GM06990 (cell line): ENCODE results near the gene ATP2C2.

Experiments
- DNase-seq: peaks from one replicate; pipeline ENCODE4 v3.0.0-alpha.2; 2011; ENCODE audit not compliant: insufficient read length; ENCODE audit errors: extremely low read depth
- H3K27me3 ChIP-seq: replicated peaks from 2 replicates; pipeline ENCODE4 v1.6.0; 2011; ENCODE audit warnings: low read length; ENCODE audit not compliant: control insufficient read depth, insufficient read depth
- H3K36me3 ChIP-seq: 2 replicates; pipeline ENCODE4 v1.5.1; 2011; ENCODE audit warnings: low read length; ENCODE audit not compliant: control insufficient read depth, insufficient read depth
- H3K4me3 ChIP-seq: replicated peaks from 2 replicates; pipeline ENCODE4 v1.5.1; 2011; ENCODE audit warnings: low read depth, mild to moderate bottlenecking, control low read depth, low read length
- TF ChIP-seq, protein P1 (sequence below): IDR thresholded peaks from 2 replicates; pipeline ENCODE4 v1.5.1; 2011; ENCODE audit warnings: low read length, control low read depth, mild to moderate bottlenecking, inconsistent platforms; ENCODE audit not compliant: insufficient read depth, poor library complexity, severe bottlenecking

ATP2C2 gene

DNA sequence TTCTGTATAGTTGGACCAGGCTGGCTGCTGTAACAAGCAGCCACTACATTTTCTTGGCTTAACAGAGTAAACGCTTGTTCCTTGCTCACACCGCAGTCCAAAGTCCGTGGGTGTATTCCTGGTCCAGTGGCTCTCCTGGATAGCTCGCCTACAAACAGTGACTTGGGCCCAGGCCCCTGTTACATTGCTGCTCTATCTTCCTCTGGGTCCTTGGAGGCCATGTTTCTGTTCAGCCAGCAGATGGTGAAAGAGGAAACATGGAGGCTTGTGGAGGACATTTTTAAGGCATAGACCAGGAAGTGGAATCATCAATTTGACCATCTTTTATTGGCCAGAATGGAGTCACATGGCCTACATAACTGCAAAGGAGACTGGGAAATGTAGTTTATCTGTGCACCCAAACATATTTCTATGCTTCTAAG lies 55.1 kb downstream of the ATP2C2 start:
- TF ChIP-seq, protein P1, sequence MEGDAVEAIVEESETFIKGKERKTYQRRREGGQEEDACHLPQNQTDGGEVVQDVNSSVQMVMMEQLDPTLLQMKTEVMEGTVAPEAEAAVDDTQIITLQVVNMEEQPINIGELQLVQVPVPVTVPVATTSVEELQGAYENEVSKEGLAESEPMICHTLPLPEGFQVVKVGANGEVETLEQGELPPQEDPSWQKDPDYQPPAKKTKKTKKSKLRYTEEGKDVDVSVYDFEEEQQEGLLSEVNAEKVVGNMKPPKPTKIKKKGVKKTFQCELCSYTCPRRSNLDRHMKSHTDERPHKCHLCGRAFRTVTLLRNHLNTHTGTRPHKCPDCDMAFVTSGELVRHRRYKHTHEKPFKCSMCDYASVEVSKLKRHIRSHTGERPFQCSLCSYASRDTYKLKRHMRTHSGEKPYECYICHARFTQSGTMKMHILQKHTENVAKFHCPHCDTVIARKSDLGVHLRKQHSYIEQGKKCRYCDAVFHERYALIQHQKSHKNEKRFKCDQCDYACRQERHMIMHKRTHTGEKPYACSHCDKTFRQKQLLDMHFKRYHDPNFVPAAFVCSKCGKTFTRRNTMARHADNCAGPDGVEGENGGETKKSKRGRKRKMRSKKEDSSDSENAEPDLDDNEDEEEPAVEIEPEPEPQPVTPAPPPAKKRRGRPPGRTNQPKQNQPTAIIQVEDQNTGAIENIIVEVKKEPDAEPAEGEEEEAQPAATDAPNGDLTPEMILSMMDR, result no peak
- DNase-seq, result no peak
- H3K36me3 ChIP-seq, result no peaks in the 10 kb centered on the region
- no peak overlapping the region for H3K4me3 ChIP-seq
- no peaks in the 10 kb centered on the region for H3K27me3 ChIP-seq

DNA sequence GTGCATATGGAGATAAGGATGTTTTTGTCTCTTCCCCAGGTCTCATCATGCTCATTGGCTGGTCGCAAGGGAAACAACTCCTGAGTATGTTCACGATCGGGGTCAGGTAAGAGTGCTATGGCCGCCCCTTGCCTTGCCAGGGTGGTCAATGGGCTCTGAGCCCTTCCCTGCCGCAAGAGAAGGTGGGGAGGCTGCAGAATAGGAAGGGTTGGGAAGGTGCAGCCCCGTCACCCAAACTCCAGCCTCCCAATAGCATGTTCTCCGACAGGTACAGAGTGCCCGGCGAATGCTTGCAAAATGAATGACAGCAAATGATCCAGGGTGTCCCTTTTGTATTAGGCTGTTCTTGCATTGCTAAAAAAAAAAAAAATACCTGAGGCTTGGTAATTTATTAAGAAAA lies 57.4 kb downstream of the ATP2C2 start:
- no peaks in the 10 kb centered on the region for H3K27me3 ChIP-seq
- TF ChIP-seq, protein P1, result no peak
- no peaks in the 10 kb centered on the region for H3K36me3 ChIP-seq
- DNase-seq, result no peak
- no peak overlapping the region for H3K4me3 ChIP-seq

DNA sequence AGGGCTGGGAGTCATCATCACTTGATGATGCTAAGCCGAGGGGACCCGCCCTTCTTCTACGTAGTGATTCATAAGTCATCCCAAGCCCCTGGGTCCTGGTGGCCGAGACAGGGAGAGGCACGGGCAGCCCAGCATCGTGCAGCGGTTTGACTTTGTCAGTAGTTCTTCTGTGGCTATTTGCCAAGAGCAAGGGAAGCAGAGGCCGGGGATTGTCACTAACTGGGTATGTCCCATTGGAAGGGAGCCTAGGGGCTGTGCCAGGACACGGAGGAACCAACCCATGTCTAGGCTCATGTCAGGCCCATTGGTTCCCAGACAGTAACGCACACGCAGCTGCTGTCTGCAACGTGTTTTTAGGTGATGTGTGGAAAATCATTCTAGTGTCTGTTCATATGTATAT lies 58.5 kb downstream of the ATP2C2 start:
- DNase-seq, result no peak
- no peaks in the 10 kb centered on the region for H3K36me3 ChIP-seq
- TF ChIP-seq, protein P1, result no peak
- H3K4me3 ChIP-seq, result no peak overlapping the region
- no peaks in the 10 kb centered on the region for H3K27me3 ChIP-seq

DNA sequence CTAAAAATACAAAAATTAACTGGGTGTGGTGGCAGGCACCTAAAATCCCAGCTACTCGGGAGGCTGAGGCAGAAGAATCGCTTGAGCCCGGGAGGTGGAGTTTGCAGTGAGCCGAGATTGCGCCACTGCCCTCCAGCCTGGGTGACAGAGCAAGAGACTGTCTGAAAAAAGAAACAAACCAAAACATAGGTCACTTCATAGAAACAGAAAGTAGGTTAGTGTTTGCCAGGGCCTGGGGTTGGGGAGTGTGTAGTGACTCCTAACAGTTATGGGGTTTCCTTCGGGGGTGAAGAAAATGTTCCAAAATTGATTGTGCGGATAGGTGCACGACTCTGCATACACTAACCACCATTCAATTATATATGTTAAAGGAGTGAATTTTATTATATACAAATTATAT lies 59.2 kb downstream of the ATP2C2 start:
- Histone ChIP-seq H3K4me3 (no peak overlapping the region), H3K27me3 (no peaks in the 10 kb centered on the region), H3K36me3 (no peaks in the 10 kb centered on the region)
- TF ChIP-seq, protein P1, result no peak
- no peak for DNase-seq

DNA sequence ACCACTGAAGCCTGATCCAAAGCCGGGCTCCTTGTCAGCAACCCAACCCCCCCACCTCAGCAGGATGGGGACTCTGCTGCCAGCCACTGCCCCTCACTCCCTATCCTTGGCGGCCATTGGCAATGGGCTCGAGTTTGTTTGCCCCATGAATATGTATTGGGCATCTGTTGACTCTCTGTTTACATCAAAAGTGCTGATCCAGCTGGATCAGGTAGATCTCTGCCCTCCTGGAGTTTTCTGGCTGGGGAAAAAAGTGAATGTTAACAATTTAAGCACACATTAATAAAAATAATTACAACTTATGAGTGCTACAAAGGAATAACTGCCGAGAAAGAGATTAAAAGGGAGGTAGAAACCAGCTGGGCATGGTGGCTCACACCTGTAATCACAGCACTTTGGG lies 62.5 kb downstream of the ATP2C2 start:
- no peak overlapping the region for H3K4me3 ChIP-seq
- DNase-seq, result no peak
- H3K27me3 ChIP-seq, result no peaks in the 10 kb centered on the region
- H3K36me3 ChIP-seq, result no peaks in the 10 kb centered on the region
- TF ChIP-seq, protein P1, result no peak

DNA sequence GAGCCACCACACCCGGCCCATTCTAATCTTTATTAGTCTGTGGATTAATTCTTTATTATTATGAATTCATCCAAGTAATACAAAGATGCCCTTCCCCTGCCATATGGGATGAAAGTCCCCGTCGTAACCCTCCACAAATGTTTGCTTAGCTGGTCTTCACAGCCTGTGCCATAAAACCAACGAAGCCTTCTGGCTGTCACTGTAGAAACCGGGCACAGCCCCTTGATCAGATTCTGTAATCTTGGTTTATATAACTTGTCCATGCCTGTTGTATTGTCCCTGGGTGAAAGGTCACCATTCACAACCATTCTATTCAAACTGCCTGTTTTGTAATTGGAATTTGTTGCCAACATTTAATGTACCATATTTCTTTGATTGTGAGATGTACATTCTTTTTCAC lies 66.5 kb downstream of the ATP2C2 start:
- H3K36me3 ChIP-seq, result no peaks in the 10 kb centered on the region
- no peak for DNase-seq
- TF ChIP-seq, protein P1, result no peak
- H3K27me3 ChIP-seq, result peaks cover 2% of the 10 kb centered on the region; the same call in 1 of the 2 replicates
- H3K4me3 ChIP-seq, result no peak overlapping the region
